Mesothelial cell of epicardium (in vitro differentiated cells): ENCODE data around the gene TEK. TPM values are rescaled to one million over a fixed set of nuclear protein-coding genes. Genes with fewer than 3 reads are reported as not detected.
"Not testable (repeated sequence)": the region's sequence is repeated elsewhere in the genome, so short reads cannot be mapped to it uniquely, and the experiment has no call there.

ENCODE experiments used
- DNase-seq, 2 experiments: peaks; one replicate each; pipeline ENCODE4 v3.0.0; 2021; ENCODE audit warnings: low spot score in 2 of 2; ENCODE audit not compliant: unreplicated experiment in 2 of 2
- H3K27ac Mint-ChIP-seq: 2 replicates; pipeline ENCODE4 v1.8.0; 2021; ENCODE audit warnings: mixed read lengths
- H3K27me3 Mint-ChIP-seq: 2 replicates; pipeline ENCODE4 v1.8.0; 2021; ENCODE audit warnings: low read depth, mixed read lengths
- H3K36me3 Mint-ChIP-seq: 2 replicates; pipeline ENCODE4 v1.8.0; 2021; ENCODE audit warnings: mixed read lengths
- H3K4me1 Mint-ChIP-seq: 2 replicates; pipeline ENCODE4 v1.8.0; 2021; ENCODE audit warnings: mixed read lengths
- H3K4me3 Mint-ChIP-seq: 2 replicates; pipeline ENCODE4 v1.8.0; 2021; ENCODE audit warnings: mild to moderate bottlenecking, moderate library complexity, mixed read lengths
- H3K9me3 Mint-ChIP-seq: 2 replicates; pipeline ENCODE4 v1.8.0; 2021; ENCODE audit warnings: mixed read lengths
- CTCF ChIP-seq: fragments of 200-600 bp; sonication (generic); IDR thresholded peaks from one replicate; pipeline ENCODE4 v1.5.0; 2021; ENCODE audit warnings: antibody characterized with exemption; ENCODE audit not compliant: unreplicated experiment
- total RNA-seq: library from RNA; stranded (reverse); gene quantifications from 3 replicates; pipeline ENCODE4 v1.2.1, GENCODE V29; 2021

Gene TEK
- total RNA-seq, 1 donor from 2014 or later: 6.7 TPM

GRCh38 chr9:27090231-27090630 lies 18.8 kb upstream of the TEK start:
- H3K4me1 Mint-ChIP-seq: peaks cover 33% of the 10 kb centered on the region
- no peak for DNase-seq
- no peak overlapping the region for H3K27ac Mint-ChIP-seq
- H3K36me3 Mint-ChIP-seq: no peaks in the 10 kb centered on the region
- H3K4me3 Mint-ChIP-seq: no peak overlapping the region
- H3K27me3 Mint-ChIP-seq: no peaks in the 10 kb centered on the region
- peaks cover 4% of the 10 kb centered on the region for H3K9me3 Mint-ChIP-seq
- no peak for TF ChIP-seq CTCF

GRCh38 chr9:27090711-27091110 lies 18.3 kb upstream of the TEK start:
- H3K27ac Mint-ChIP-seq: no peak overlapping the region
- DNase-seq: no peak
- H3K4me3 Mint-ChIP-seq: no peak overlapping the region
- H3K9me3 Mint-ChIP-seq: peaks cover 4% of the 10 kb centered on the region
- no peaks in the 10 kb centered on the region for H3K27me3 Mint-ChIP-seq
- TF ChIP-seq CTCF: no peak
- H3K36me3 Mint-ChIP-seq: no peaks in the 10 kb centered on the region
- peaks cover 30% of the 10 kb centered on the region for H3K4me1 Mint-ChIP-seq

GRCh38 chr9:27092496-27092895 lies 16.5 kb upstream of the TEK start:
- not testable (repeated sequence) for H3K36me3 Mint-ChIP-seq, H3K27ac Mint-ChIP-seq, DNase-seq

GRCh38 chr9:27093384-27094067 lies 15.5 kb upstream of the TEK start:
- not testable (repeated sequence) for H3K27me3 Mint-ChIP-seq, H3K36me3 Mint-ChIP-seq, H3K27ac Mint-ChIP-seq, H3K4me3 Mint-ChIP-seq, DNase-seq
- Mint-ChIP-seq H3K9me3 (peaks cover 13% of the 10 kb centered on the region), H3K4me1 (peaks cover 17% of the 10 kb centered on the region)

More at GRCh38 chr9:27092496-27092895, 16.5 kb upstream of the TEK start:
- H3K4me1 Mint-ChIP-seq: peaks cover 19% of the 10 kb centered on the region
- not testable (repeated sequence) for H3K27me3 Mint-ChIP-seq, H3K4me3 Mint-ChIP-seq, H3K9me3 Mint-ChIP-seq

GRCh38 chr9:27094640-27095298 lies 14.3 kb upstream of the TEK start:
- Mint-ChIP-seq H3K27me3 (peaks cover 3% of the 10 kb centered on the region), H3K4me1 (peaks cover 6% of the 10 kb centered on the region), H3K27ac (no peak overlapping the region), H3K9me3 (peaks cover 13% of the 10 kb centered on the region), H3K4me3 (no peak overlapping the region), H3K36me3 (no peaks in the 10 kb centered on the region)
- DNase-seq: no peak
- TF ChIP-seq CTCF: no peak

- DNase-seq: no peak
- peaks cover 6% of the 10 kb centered on the region for H3K9me3 Mint-ChIP-seq
- no peaks in the 10 kb centered on the region for H3K36me3 Mint-ChIP-seq
- no peak for TF ChIP-seq CTCF
- no peak overlapping the region for H3K27ac Mint-ChIP-seq
- peaks cover 35% of the 10 kb centered on the region for H3K4me1 Mint-ChIP-seq
- no peak overlapping the region for H3K4me3 Mint-ChIP-seq
- no peaks in the 10 kb centered on the region for H3K27me3 Mint-ChIP-seq
Observed at GRCh38 chr9:27107241-27107640, 1.8 kb upstream of the TEK start.
